MCF 10A (cell line): Measurements from ENCODE around the gene NCEH1. TPM values are rescaled to one million over a fixed set of nuclear protein-coding genes. Genes with fewer than 3 reads are reported as not detected.
A peak's percentile ranks its signal among the peaks of the same experiment; 100 is the strongest.

Experiments
- BruUV-seq: library from RNA; stranded (reverse); fragments of 400-500 nt; replicated peaks from 2 replicates; lab custom pipeline; 2021; lab: Mats Ljungman, UMichigan
- CTCF ChIA-PET: fragments of 300-600 bp; sonication (Branson Sonifier 250); formaldehyde crosslinking; extraction: SDS; loops from one replicate; lab custom pipeline; 2021; ENCODE audit warnings: antibody characterized with exemption, inconsistent platforms; lab: Yijun Ruan, JAX
- POLR2A ChIA-PET: fragments of 300-600, 350-650 bp; sonication (Branson Sonifier 250); formaldehyde crosslinking; extraction: SDS; loops from one replicate; lab custom pipeline; 2020; ENCODE audit warnings: antibody characterized with exemption, inconsistent platforms; lab: Yijun Ruan, JAX
- DNase-seq: peaks from one replicate; pipeline ENCODE4 v3.0.0-alpha.2; 2018; ENCODE audit not compliant: unreplicated experiment
- H3K27ac Mint-ChIP-seq: one replicate; pipeline ENCODE4 v1.8.0; 2022; ENCODE audit warnings: mild to moderate bottlenecking, low read depth, mixed read lengths; ENCODE audit not compliant: unreplicated experiment
- H3K27me3 Mint-ChIP-seq: one replicate; pipeline ENCODE4 v1.8.0; 2022; ENCODE audit warnings: mixed read lengths; ENCODE audit not compliant: insufficient read depth, unreplicated experiment
- H3K36me3 Mint-ChIP-seq: one replicate; pipeline ENCODE4 v1.8.0; 2022; ENCODE audit warnings: mild to moderate bottlenecking, moderate library complexity, mixed read lengths; ENCODE audit not compliant: insufficient read depth, unreplicated experiment
- H3K4me1 Mint-ChIP-seq: one replicate; pipeline ENCODE4 v1.8.0; 2022; ENCODE audit warnings: mixed read lengths; ENCODE audit not compliant: insufficient read depth, unreplicated experiment
- H3K4me3 Mint-ChIP-seq: one replicate; pipeline ENCODE4 v1.8.0; 2022; ENCODE audit warnings: mild to moderate bottlenecking, moderate library complexity, mixed read lengths; ENCODE audit not compliant: unreplicated experiment
- H3K9me3 Mint-ChIP-seq: one replicate; pipeline ENCODE4 v1.8.0; 2022; ENCODE audit warnings: mixed read lengths; ENCODE audit not compliant: unreplicated experiment
- CTCF ChIP-seq: fragments of 200-600 bp; IDR thresholded peaks from one replicate; pipeline ENCODE4 v1.8.0; 2022; ENCODE audit warnings: antibody characterized with exemption, mild to moderate bottlenecking; ENCODE audit not compliant: unreplicated experiment
- intact Hi-C: fragments of 100-400 bp; cut with micrococcal nuclease; formaldehyde crosslinking; loops from 2 replicates; pipeline ENCODE4 v1.14.1; 2022
- total RNA-seq: library from RNA; stranded (reverse); gene quantifications from 2 replicates; pipeline ENCODE4 v1.2.3, GENCODE V29; 2022

Gene NCEH1
- total RNA-seq, 1 experiment from 2014 or later = 28.8 TPM

DNA sequence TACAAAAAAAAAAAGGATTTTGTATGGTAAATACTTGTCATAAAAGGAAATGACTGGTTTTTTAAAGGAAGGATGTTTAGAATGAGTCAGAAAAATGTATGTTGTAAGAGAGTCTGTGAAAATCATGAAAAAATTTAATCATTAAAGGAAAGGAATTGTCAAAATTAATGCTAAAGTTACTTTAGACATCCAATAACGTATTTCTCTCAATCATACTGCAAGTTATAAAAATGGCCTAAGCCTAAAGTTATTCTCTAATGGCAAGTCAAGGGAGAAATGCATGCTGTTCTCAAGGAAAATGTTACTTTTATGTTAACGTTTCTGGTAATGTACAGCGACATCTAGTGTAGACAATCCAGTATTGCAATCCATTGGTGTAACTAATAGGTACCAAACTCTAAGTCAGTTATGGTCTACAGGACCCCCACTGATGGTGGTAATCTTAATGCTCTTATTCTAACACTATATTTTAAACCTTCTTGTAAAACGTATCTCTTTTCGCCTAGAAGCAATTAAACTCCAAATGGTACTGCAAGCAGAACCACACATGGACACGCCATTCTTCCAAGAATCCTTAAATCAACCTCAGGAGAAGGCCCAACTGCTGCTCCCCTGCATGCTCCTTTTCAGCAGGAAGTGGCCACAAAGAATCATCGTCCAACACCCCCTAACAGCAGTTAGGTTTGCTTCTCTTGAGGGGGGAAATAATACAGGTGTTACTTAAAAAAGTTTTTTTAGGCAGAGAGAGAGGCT, 35.2 kb downstream of the NCEH1 start:
- intact Hi-C loops = no loop called here
- Mint-ChIP-seq H3K4me1 (peaks cover 26% of the 10 kb centered on the region), H3K9me3 (peaks cover 6% of the 10 kb centered on the region)

DNA sequence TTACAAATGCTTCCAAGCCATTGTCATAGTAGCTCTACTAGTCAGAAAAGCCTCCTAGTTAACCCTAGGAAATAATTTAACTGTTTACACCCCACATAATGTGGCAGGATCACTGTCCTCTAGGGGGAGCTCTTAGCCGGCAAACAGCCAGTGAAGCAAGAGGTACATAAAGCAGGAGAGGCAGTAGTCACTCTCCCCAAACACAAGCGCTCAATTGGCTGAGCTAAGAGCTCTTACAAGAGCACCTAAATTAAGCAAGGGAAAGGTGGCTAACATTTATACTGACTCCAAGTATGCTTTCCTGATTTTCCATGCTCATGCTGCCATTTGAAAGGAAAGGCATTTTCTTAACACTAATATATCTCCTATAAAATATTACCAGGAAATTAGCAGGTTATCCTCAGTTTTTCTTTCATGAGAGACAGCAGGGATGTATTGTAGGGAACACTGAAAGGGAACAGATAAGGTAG, 37.6 kb downstream of the NCEH1 start:
- intact Hi-C loops = loop anchor here (1.0 to 2.0 kb wide), 3 partner anchors 38 to 374 kb away; partner anchors contain the start of genes ECT2 and NCEH1
- peak; percentile 92 for DNase-seq
- Mint-ChIP-seq H3K36me3 (no peaks in the 10 kb centered on the region), H3K9me3 (peaks cover 6% of the 10 kb centered on the region), H3K27me3 (no peaks in the 10 kb centered on the region), H3K4me3 (no peak overlapping the region), H3K4me1 (peaks cover 17% of the 10 kb centered on the region), H3K27ac (peak overlapping the region; percentile 39)
- BruUV-seq = no TSS peak
- TF ChIP-seq CTCF = peak; percentile 83
- POLR2A ChIA-PET = interaction anchor here (0.5 to 7.4 kb wide), 7 partner anchors 13 to 572 kb away, joined by 3 to 57 read pairs (median 3); partner anchors contain the start of genes ECT2 and NCEH1
- CTCF ChIA-PET = interaction anchor here (0.6 to 11.3 kb wide), 54 partner anchors 11 to 892 kb away, joined by 3 to 212 read pairs (median 4); partner anchors contain the start of genes ECT2 and NCEH1

More for the DNA sequence above, 35.2 kb downstream of the NCEH1 start:
- H3K4me3 Mint-ChIP-seq = no peak overlapping the region
- CTCF ChIA-PET = interaction anchor here (0.8 to 11.3 kb wide), 15 partner anchors 7 to 369 kb away, joined by 3 to 212 read pairs (median 6); partner anchors contain the start of genes ECT2 and NCEH1
- no peak overlapping the region for H3K27ac Mint-ChIP-seq
- peak; percentile 83 for TF ChIP-seq CTCF
- peak; percentile 75 for DNase-seq
- TSS peak; percentile 77 for BruUV-seq
- peaks cover 1% of the 10 kb centered on the region for H3K36me3 Mint-ChIP-seq
- no peaks in the 10 kb centered on the region for H3K27me3 Mint-ChIP-seq
- POLR2A ChIA-PET = interaction anchor here (1.0 to 4.1 kb wide), 5 partner anchors 8 to 75 kb away, joined by 3 to 43 read pairs (median 7); partner anchors contain the start of genes ECT2 and NCEH1

DNA sequence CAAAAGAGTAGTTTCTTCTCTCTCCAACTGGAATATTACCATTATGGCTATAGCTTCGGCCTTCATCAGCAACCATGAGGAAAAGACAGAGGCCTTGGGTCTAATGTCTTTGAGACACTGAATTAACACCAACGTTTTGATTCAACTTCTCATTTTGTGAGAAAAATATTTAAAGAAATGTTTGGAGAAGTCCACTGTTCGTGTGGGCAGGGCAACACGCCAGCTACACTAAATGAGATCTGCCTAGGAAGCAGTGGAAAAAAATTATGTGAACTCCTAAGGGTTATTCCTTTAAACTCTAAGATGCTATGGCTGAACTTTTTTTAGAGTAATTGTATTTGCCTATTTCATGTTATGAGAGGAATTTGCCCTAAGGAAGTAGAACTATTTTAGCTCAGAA, 41.8 kb downstream of the NCEH1 start:
- ChIA-PET POLR2A (interaction anchor here (0.6 to 7.4 kb wide), 4 partner anchors 18 to 1565 kb away, joined by 3 to 57 read pairs (median 4); partner anchors contain the start of gene ECT2), CTCF (interaction anchor here (0.6 to 11.3 kb wide), 19 partner anchors 7 to 337 kb away, joined by 3 to 212 read pairs (median 4); partner anchors contain the start of gene NCEH1)
- H3K4me3 Mint-ChIP-seq = no peak overlapping the region
- no TSS peak for BruUV-seq
- peaks cover 17% of the 10 kb centered on the region for H3K4me1 Mint-ChIP-seq
- H3K9me3 Mint-ChIP-seq = no peaks in the 10 kb centered on the region
- no peak for TF ChIP-seq CTCF
- DNase-seq = no peak
- H3K27ac Mint-ChIP-seq = no peak overlapping the region
- H3K27me3 Mint-ChIP-seq = no peaks in the 10 kb centered on the region
- intact Hi-C loops = loop anchor here (5.0 kb wide), 1 partner anchor 312 kb away; no protein-coding TSS in a partner anchor
- H3K36me3 Mint-ChIP-seq = no peaks in the 10 kb centered on the region
